ENCODE data around the gene PDSS2. TPM values are rescaled to one million over a fixed set of nuclear protein-coding genes. Genes with fewer than 3 reads are reported as not detected.

The PDSS2 gene
- total RNA-seq, 2 experiments from 2014 or later: 9.8 to 10.4 TPM

- CTCF ChIA-PET: no interaction called here
- peaks cover 55% of the 10 kb centered on the region for H3K36me3 Mint-ChIP-seq
- H3K9me3 Mint-ChIP-seq: peaks cover 54% of the 10 kb centered on the region
- DNase-seq: no peak
- no peak overlapping the region for H3K4me3 Mint-ChIP-seq
- no peaks in the 10 kb centered on the region for H3K27me3 Mint-ChIP-seq
- POLR2A ChIA-PET: no interaction called here
- intact Hi-C loops (cut with micrococcal nuclease): no loop called here
- H3K27ac Mint-ChIP-seq: no peak overlapping the region
- H3K4me1 Mint-ChIP-seq (ENCODE audit: low read depth): no peaks in the 10 kb centered on the region
These were observed 56.8 kb downstream of the PDSS2 start for GRCh38 chr6:107402533-107402932.

GRCh38 chr6:107401573-107401972, 57.8 kb downstream of the PDSS2 start:
- no peaks in the 10 kb centered on the region for H3K27me3 Mint-ChIP-seq
- H3K4me3 Mint-ChIP-seq: no peak overlapping the region
- ChIA-PET POLR2A (no interaction called here), CTCF (no interaction called here)
- peaks cover 48% of the 10 kb centered on the region for H3K9me3 Mint-ChIP-seq
- no peaks in the 10 kb centered on the region for H3K4me1 Mint-ChIP-seq (ENCODE audit: low read depth)
- DNase-seq: no peak
- intact Hi-C loops (cut with micrococcal nuclease): no loop called here
- H3K36me3 Mint-ChIP-seq: peaks cover 58% of the 10 kb centered on the region
- H3K27ac Mint-ChIP-seq: no peak overlapping the region

GRCh38 chr6:107400616-107401147, 58.7 kb downstream of the PDSS2 start:
- intact Hi-C loops (cut with micrococcal nuclease): no loop called here
- no peak for DNase-seq
- H3K4me3 Mint-ChIP-seq: no peak overlapping the region
- POLR2A ChIA-PET: no interaction called here
- CTCF ChIA-PET: no interaction called here
- no peaks in the 10 kb centered on the region for H3K27me3 Mint-ChIP-seq
- H3K9me3 Mint-ChIP-seq: peaks cover 52% of the 10 kb centered on the region
- no peaks in the 10 kb centered on the region for H3K4me1 Mint-ChIP-seq (ENCODE audit: low read depth)
- H3K36me3 Mint-ChIP-seq: peaks cover 64% of the 10 kb centered on the region
- H3K27ac Mint-ChIP-seq: no peak overlapping the region

GRCh38 chr6:107399935-107400334, 59.4 kb downstream of the PDSS2 start:
- DNase-seq: no peak
- POLR2A ChIA-PET: no interaction called here
- Mint-ChIP-seq H3K9me3 (peaks cover 53% of the 10 kb centered on the region), H3K27me3 (no peaks in the 10 kb centered on the region), H3K36me3 (peaks cover 65% of the 10 kb centered on the region), H3K4me1 (ENCODE audit: low read depth) (no peaks in the 10 kb centered on the region), H3K27ac (no peak overlapping the region), H3K4me3 (no peak overlapping the region)
- intact Hi-C loops (cut with micrococcal nuclease): no loop called here
- CTCF ChIA-PET: interaction anchor here (0.6 kb wide), 1 partner anchor 159 kb away, joined by 4 read pairs; no protein-coding TSS in a partner anchor

GRCh38 chr6:107398001-107398400, 61.4 kb downstream of the PDSS2 start:
- DNase-seq: no peak
- Mint-ChIP-seq H3K9me3 (peaks cover 45% of the 10 kb centered on the region), H3K27ac (no peak overlapping the region), H3K4me3 (no peak overlapping the region), H3K4me1 (ENCODE audit: low read depth) (no peaks in the 10 kb centered on the region), H3K27me3 (no peaks in the 10 kb centered on the region), H3K36me3 (peaks cover 59% of the 10 kb centered on the region)
- ChIA-PET POLR2A (no interaction called here), CTCF (no interaction called here)
- intact Hi-C loops (cut with micrococcal nuclease): no loop called here

- no peak for DNase-seq
- Mint-ChIP-seq H3K9me3 (peaks cover 33% of the 10 kb centered on the region), H3K4me1 (ENCODE audit: low read depth) (no peaks in the 10 kb centered on the region), H3K27ac (no peak overlapping the region), H3K4me3 (no peak overlapping the region), H3K36me3 (peaks cover 47% of the 10 kb centered on the region), H3K27me3 (no peaks in the 10 kb centered on the region)
- ChIA-PET POLR2A (no interaction called here), CTCF (interaction anchor here (0.6 kb wide), 1 partner anchor 417 kb away, joined by 3 read pairs; no protein-coding TSS in a partner anchor)
- intact Hi-C loops (cut with micrococcal nuclease): no loop called here
These were observed 63.2 kb downstream of the PDSS2 start for GRCh38 chr6:107396211-107396610.

- Mint-ChIP-seq H3K9me3 (peaks cover 26% of the 10 kb centered on the region), H3K4me3 (no peak overlapping the region), H3K36me3 (peaks cover 31% of the 10 kb centered on the region), H3K27ac (no peak overlapping the region), H3K4me1 (ENCODE audit: low read depth) (peaks cover 8% of the 10 kb centered on the region), H3K27me3 (no peaks in the 10 kb centered on the region)
- CTCF ChIA-PET: no interaction called here
- DNase-seq: no peak
- intact Hi-C loops (cut with micrococcal nuclease): no loop called here
- POLR2A ChIA-PET: no interaction called here
These were observed 67.3 kb downstream of the PDSS2 start for GRCh38 chr6:107392069-107392468.

GRCh38 chr6:107390685-107391435, 68.5 kb downstream of the PDSS2 start:
- no peak overlapping the region for H3K4me3 Mint-ChIP-seq
- peaks cover 21% of the 10 kb centered on the region for H3K9me3 Mint-ChIP-seq
- no peaks in the 10 kb centered on the region for H3K27me3 Mint-ChIP-seq
- ChIA-PET CTCF (no interaction called here), POLR2A (no interaction called here)
- H3K36me3 Mint-ChIP-seq: peaks cover 23% of the 10 kb centered on the region
- DNase-seq: no peak
- H3K4me1 Mint-ChIP-seq (ENCODE audit: low read depth): peaks cover 10% of the 10 kb centered on the region
- intact Hi-C loops (cut with micrococcal nuclease): no loop called here
- no peak overlapping the region for H3K27ac Mint-ChIP-seq

- H3K9me3 Mint-ChIP-seq: peaks cover 15% of the 10 kb centered on the region
- no peaks in the 10 kb centered on the region for H3K27me3 Mint-ChIP-seq
- ChIA-PET POLR2A (no interaction called here), CTCF (no interaction called here)
- H3K36me3 Mint-ChIP-seq: peaks cover 18% of the 10 kb centered on the region
- no peak overlapping the region for H3K4me3 Mint-ChIP-seq
- DNase-seq: no peak
- H3K27ac Mint-ChIP-seq: no peak overlapping the region
- intact Hi-C loops (cut with micrococcal nuclease): no loop called here
- H3K4me1 Mint-ChIP-seq (ENCODE audit: low read depth): peaks cover 11% of the 10 kb centered on the region
These were observed 69.3 kb downstream of the PDSS2 start for GRCh38 chr6:107390056-107390455.

- no peak for DNase-seq
- H3K27me3 Mint-ChIP-seq: no peaks in the 10 kb centered on the region
- no peaks in the 10 kb centered on the region for H3K9me3 Mint-ChIP-seq
- peaks cover 4% of the 10 kb centered on the region for H3K36me3 Mint-ChIP-seq
- H3K4me3 Mint-ChIP-seq: no peak overlapping the region
- H3K27ac Mint-ChIP-seq: no peak overlapping the region
- intact Hi-C loops (cut with micrococcal nuclease): no loop called here
- CTCF ChIA-PET: no interaction called here
- POLR2A ChIA-PET: no interaction called here
- peaks cover 11% of the 10 kb centered on the region for H3K4me1 Mint-ChIP-seq (ENCODE audit: low read depth)
These were observed 72.5 kb downstream of the PDSS2 start for GRCh38 chr6:107386904-107387303.

- POLR2A ChIA-PET: no interaction called here
- no peak for DNase-seq
- peaks cover 11% of the 10 kb centered on the region for H3K4me1 Mint-ChIP-seq (ENCODE audit: low read depth)
- no peaks in the 10 kb centered on the region for H3K27me3 Mint-ChIP-seq
- no peak overlapping the region for H3K4me3 Mint-ChIP-seq
- H3K27ac Mint-ChIP-seq: no peak overlapping the region
- CTCF ChIA-PET: no interaction called here
- no peaks in the 10 kb centered on the region for H3K9me3 Mint-ChIP-seq
- intact Hi-C loops (cut with micrococcal nuclease): no loop called here
- peaks cover 4% of the 10 kb centered on the region for H3K36me3 Mint-ChIP-seq
These were observed 73.0 kb downstream of the PDSS2 start for GRCh38 chr6:107386340-107386739.

- no peak overlapping the region for H3K4me3 Mint-ChIP-seq
- H3K36me3 Mint-ChIP-seq: peaks cover 9% of the 10 kb centered on the region
- POLR2A ChIA-PET: no interaction called here
- H3K27me3 Mint-ChIP-seq: no peaks in the 10 kb centered on the region
- CTCF ChIA-PET: no interaction called here
- intact Hi-C loops (cut with micrococcal nuclease): no loop called here
- no peak overlapping the region for H3K27ac Mint-ChIP-seq
- H3K4me1 Mint-ChIP-seq (ENCODE audit: low read depth): peaks cover 3% of the 10 kb centered on the region
- H3K9me3 Mint-ChIP-seq: peaks cover 10% of the 10 kb centered on the region
- DNase-seq: no peak
These were observed 75.7 kb downstream of the PDSS2 start for GRCh38 chr6:107383705-107384104.

- peaks cover 13% of the 10 kb centered on the region for H3K36me3 Mint-ChIP-seq
- no peak for DNase-seq
- H3K27ac Mint-ChIP-seq: no peak overlapping the region
- peaks cover 8% of the 10 kb centered on the region for H3K9me3 Mint-ChIP-seq
- intact Hi-C loops (cut with micrococcal nuclease): no loop called here
- CTCF ChIA-PET: no interaction called here
- H3K27me3 Mint-ChIP-seq: no peaks in the 10 kb centered on the region
- H3K4me3 Mint-ChIP-seq: no peak overlapping the region
- no peaks in the 10 kb centered on the region for H3K4me1 Mint-ChIP-seq (ENCODE audit: low read depth)
- POLR2A ChIA-PET: no interaction called here
These were observed 85.1 kb downstream of the PDSS2 start for GRCh38 chr6:107374264-107374663.

All from activated CD4-positive, alpha-beta memory T cell treated with anti-CD3 and anti-CD28 coated beads for 36 hours (primary cell).